ENCODE results near the gene PACSIN3.

PACSIN3 gene

GRCh38 chr11:47162426-47162825 is 23.8 kb downstream of the PACSIN3 start:
- Histone ChIP-seq H3F3A (ENCODE audit: control insufficient read depth, insufficient read depth) (no peaks in the 10 kb centered on the region), H3K4me1 (ENCODE audit: control insufficient read depth, low read length) (no peaks in the 10 kb centered on the region), H4K20me1 (ENCODE audit: control insufficient read depth, insufficient read depth, low read depth, low read length) (no peaks in the 10 kb centered on the region; the same call in 1 of the 2 replicates), H3K79me2 (ENCODE audit: control insufficient read depth, low read length) (peaks cover 3% of the 10 kb centered on the region; the same call in 1 of the 2 replicates), H3K4me2 (ENCODE audit: low read length) (no peak overlapping the region), H3K4me3 (ENCODE audit: low read length) (no peak overlapping the region), H3K27ac (ENCODE audit: low read depth, low read length) (no peak overlapping the region), H3K9me3 (ENCODE audit: control insufficient read depth, insufficient read depth, low read length) (no peaks in the 10 kb centered on the region), H3K36me3 (ENCODE audit: control insufficient read depth, low read length) (peaks cover 56% of the 10 kb centered on the region), H3K27me3 (ENCODE audit: control insufficient read depth, low read length) (no peaks in the 10 kb centered on the region), H3K9me2 (replicated peaks; ENCODE audit: control insufficient read depth, low read length) (no peaks in the 10 kb centered on the region)
- TF ChIP-seq CTCF (IDR thresholded peaks at IDR 0.05; ENCODE audit: low read depth, low read length, poor library complexity, severe bottlenecking) (no peak), EZH2phosphoT487 (IDR thresholded peaks at IDR 0.05; ENCODE audit: borderline replicate concordance, low read length) (no peak)

GRCh38 chr11:47161890-47162289 is 24.3 kb downstream of the PACSIN3 start:
- Histone ChIP-seq H3K79me2 (ENCODE audit: control insufficient read depth, low read length) (no peaks in the 10 kb centered on the region), H4K20me1 (ENCODE audit: control insufficient read depth, insufficient read depth, low read depth, low read length) (no peaks in the 10 kb centered on the region; the same call in 1 of the 2 replicates), H3K9me2 (replicated peaks; ENCODE audit: control insufficient read depth, low read length) (no peaks in the 10 kb centered on the region), H3K4me3 (ENCODE audit: low read length) (no peak overlapping the region), H3K36me3 (ENCODE audit: control insufficient read depth, low read length) (peaks cover 51% of the 10 kb centered on the region), H3K4me2 (ENCODE audit: low read length) (no peak overlapping the region), H3K4me1 (ENCODE audit: control insufficient read depth, low read length) (no peaks in the 10 kb centered on the region), H3K27ac (ENCODE audit: low read depth, low read length) (no peak overlapping the region), H3F3A (ENCODE audit: control insufficient read depth, insufficient read depth) (no peaks in the 10 kb centered on the region), H3K27me3 (ENCODE audit: control insufficient read depth, low read length) (no peaks in the 10 kb centered on the region), H3K9me3 (ENCODE audit: control insufficient read depth, insufficient read depth, low read length) (no peaks in the 10 kb centered on the region)
- TF ChIP-seq CTCF (IDR thresholded peaks at IDR 0.05; ENCODE audit: low read depth, low read length, poor library complexity, severe bottlenecking), result no peak
- TF ChIP-seq EZH2phosphoT487 (IDR thresholded peaks at IDR 0.05; ENCODE audit: borderline replicate concordance, low read length), result no peak

GRCh38 chr11:47161134-47161854 is 24.9 kb downstream of the PACSIN3 start:
- Histone ChIP-seq H3K27me3 (ENCODE audit: control insufficient read depth, low read length) (no peaks in the 10 kb centered on the region), H3K79me2 (ENCODE audit: control insufficient read depth, low read length) (no peaks in the 10 kb centered on the region), H3K27ac (ENCODE audit: low read depth, low read length) (no peak overlapping the region), H3K36me3 (ENCODE audit: control insufficient read depth, low read length) (peaks cover 45% of the 10 kb centered on the region), H3K9me2 (replicated peaks; ENCODE audit: control insufficient read depth, low read length) (no peaks in the 10 kb centered on the region), H3K4me1 (ENCODE audit: control insufficient read depth, low read length) (no peaks in the 10 kb centered on the region; the same call in 1 of the 2 replicates), H3K9me3 (ENCODE audit: control insufficient read depth, insufficient read depth, low read length) (no peaks in the 10 kb centered on the region), H3K4me3 (ENCODE audit: low read length) (no peak overlapping the region), H3K4me2 (ENCODE audit: low read length) (no peak overlapping the region), H4K20me1 (ENCODE audit: control insufficient read depth, insufficient read depth, low read depth, low read length) (no peaks in the 10 kb centered on the region; the same call in 1 of the 2 replicates), H3F3A (ENCODE audit: control insufficient read depth, insufficient read depth) (no peaks in the 10 kb centered on the region)
- TF ChIP-seq CTCF (IDR thresholded peaks at IDR 0.05; ENCODE audit: low read depth, low read length, poor library complexity, severe bottlenecking) (peak; percentile 74), EZH2phosphoT487 (IDR thresholded peaks at IDR 0.05; ENCODE audit: borderline replicate concordance, low read length) (no peak)
